Psoas muscle (tissue), 8 donors: ENCODE measurements around the gene ZBP1. TPM values are rescaled to one million over a fixed set of nuclear protein-coding genes. Genes with fewer than 3 reads are reported as not detected.

Source experiments
- ATAC-seq, 4 donors: fragments of 200-7000 bp; cut with Tn5 transposase; one replicate each; pipeline ENCODE4 v1.9.1; 2020; ENCODE audit warnings: moderate library complexity in 3 of 4, mild to moderate bottlenecking in 2 of 4
- DNase-seq, 2 donors: peaks; one replicate each; pipeline ENCODE4 v3.0.0-alpha.2; 2020
- H3K27ac ChIP-seq: fragments of 200-600 bp; one replicate; pipeline ENCODE4 v1.8.0; 2022
- H3K27me3 ChIP-seq, 3 donors: fragments of 200-600 bp in 1 of 3; one replicate each; pipeline versions ENCODE4 v1.6.1 to v1.8.0; 2013 to 2022; ENCODE audit warnings: low read length in 2 of 3, mild to moderate bottlenecking in 2 of 3, moderate library complexity in 1 of 3; ENCODE audit not compliant: insufficient read depth in 3 of 3
- H3K36me3 ChIP-seq, 2 donors: fragments of 200-600 bp in 1 of 2; one replicate each; pipeline versions ENCODE4 v1.6.1 to v1.8.0; 2013 to 2022; ENCODE audit warnings: low read depth in 1 of 2, mild to moderate bottlenecking in 1 of 2, moderate library complexity in 1 of 2; ENCODE audit not compliant: insufficient read depth in 1 of 2
- H3K4me1 ChIP-seq: fragments of 200-600 bp; one replicate; pipeline ENCODE4 v1.8.0; 2022
- H3K4me3 ChIP-seq: fragments of 200-600 bp; one replicate; pipeline ENCODE4 v1.8.0; 2022; ENCODE audit warnings: mild to moderate bottlenecking
- H3K9me3 ChIP-seq: fragments of 200-600 bp; one replicate; pipeline ENCODE4 v1.8.0; 2022
- WGBS, 3 donors: extraction: QIAGEN DNeasy Blood & Tissue Kit; methylation state at CpG; one replicate each; pipeline versions ENCODE4 v1.1.6 to v1.1.7; 2013; 5-methylcytosine and 5-hydroxymethylcytosine counted together
- intact Hi-C, 2 donors: fragments of 100-400 bp; cut with DNase I; formaldehyde crosslinking; loops; one replicate each; pipeline versions ENCODE4 v1.11.0 to v1.14.2; 2022
- polyA plus RNA-seq, 3 donors: library from polyadenylated mRNA; stranded (reverse); fragments of 200-250 nt; gene quantifications; one replicate each; pipeline ENCODE4 v1.2.3, GENCODE V29; 2013
- total RNA-seq, 4 donors: library from RNA; stranded (reverse); fragmentation: NEBNext Ultra II Directional in 2 of 4; extraction: Animal tissue kit (Norgen Biotek cat#: 25700) in 2 of 4; gene quantifications; one replicate each; pipeline versions ENCODE4 v1.2.1 to v1.2.4, GENCODE V29; 2021 to 2023
- TF ChIP-seq, protein P1 (sequence below): fragments of 200-600 bp; IDR thresholded peaks from one replicate; pipeline ENCODE4 v1.8.0; 2022; ENCODE audit warnings: antibody characterized with exemption
- donor health status: healthy with polysubstance abuse.
- donor health status: DM: no; HTN: no; CAD: no; lungs with moderate emphysema.
- donor health status: Bipolar disorder and iron deficiency.
- donor health status: healthy.
- donor health status: DM: yes; HTN: yes; CAD: no.
- donor health status: DM: no; HTN: no; CAD: no.
- donor health status: DM: no; HTN: no; CAD: no.
- donor health status: DM: yes; HTN: yes; CAD: no.

The ZBP1 gene
- total and polyA plus RNA-seq, 7 donors, result 0.07 to 0.50 (median 0.20) TPM; not detected in 2

- WGBS, 3 donors, result 70 to 83% (median 75%) methylated on average over 22 of the region's 22 CpGs
- H3K4me1 ChIP-seq, result no peaks in the 10 kb centered on the region
- no peak for ATAC-seq
These were observed 27.7 kb downstream of the ZBP1 start for GRCh38 chr20:57592263-57593092.

GRCh38 chr20:57591289-57592229 is 28.7 kb downstream of the ZBP1 start:
- Histone ChIP-seq H3K9me3 (no peaks in the 10 kb centered on the region), H3K36me3 (no peaks in the 10 kb centered on the region), H3K27me3 (no peaks in the 10 kb centered on the region), H3K4me1 (no peaks in the 10 kb centered on the region), H3K4me3 (no peak overlapping the region), H3K27ac (no peak overlapping the region)
- DNase-seq, result peak in 1 of 2 donors; percentile 35
- TF ChIP-seq, protein P1, sequence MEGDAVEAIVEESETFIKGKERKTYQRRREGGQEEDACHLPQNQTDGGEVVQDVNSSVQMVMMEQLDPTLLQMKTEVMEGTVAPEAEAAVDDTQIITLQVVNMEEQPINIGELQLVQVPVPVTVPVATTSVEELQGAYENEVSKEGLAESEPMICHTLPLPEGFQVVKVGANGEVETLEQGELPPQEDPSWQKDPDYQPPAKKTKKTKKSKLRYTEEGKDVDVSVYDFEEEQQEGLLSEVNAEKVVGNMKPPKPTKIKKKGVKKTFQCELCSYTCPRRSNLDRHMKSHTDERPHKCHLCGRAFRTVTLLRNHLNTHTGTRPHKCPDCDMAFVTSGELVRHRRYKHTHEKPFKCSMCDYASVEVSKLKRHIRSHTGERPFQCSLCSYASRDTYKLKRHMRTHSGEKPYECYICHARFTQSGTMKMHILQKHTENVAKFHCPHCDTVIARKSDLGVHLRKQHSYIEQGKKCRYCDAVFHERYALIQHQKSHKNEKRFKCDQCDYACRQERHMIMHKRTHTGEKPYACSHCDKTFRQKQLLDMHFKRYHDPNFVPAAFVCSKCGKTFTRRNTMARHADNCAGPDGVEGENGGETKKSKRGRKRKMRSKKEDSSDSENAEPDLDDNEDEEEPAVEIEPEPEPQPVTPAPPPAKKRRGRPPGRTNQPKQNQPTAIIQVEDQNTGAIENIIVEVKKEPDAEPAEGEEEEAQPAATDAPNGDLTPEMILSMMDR, result no peak
- ATAC-seq, result no peak
- 81 to 86% (median 86%) methylated on average over 13 to 15 of the region's 15 CpGs for WGBS, 3 donors
- intact Hi-C loops, result loop anchor here (2.0 to 10.0 kb wide), 3 partner anchors 77 to 217 kb away; no protein-coding TSS in a partner anchor

More at GRCh38 chr20:57592263-57593092, 27.7 kb downstream of the ZBP1 start:
- Histone ChIP-seq H3K27ac (no peak overlapping the region), H3K27me3 (no peaks in the 10 kb centered on the region), H3K36me3 (no peaks in the 10 kb centered on the region), H3K4me3 (no peak overlapping the region), H3K9me3 (no peaks in the 10 kb centered on the region)
- intact Hi-C loops, result loop anchor here (2.0 to 10.0 kb wide), 3 partner anchors 78 to 218 kb away; no protein-coding TSS in a partner anchor
- TF ChIP-seq, protein P1, result no peak
- DNase-seq, result peak in 1 of 2 donors; percentile 40

DNA sequence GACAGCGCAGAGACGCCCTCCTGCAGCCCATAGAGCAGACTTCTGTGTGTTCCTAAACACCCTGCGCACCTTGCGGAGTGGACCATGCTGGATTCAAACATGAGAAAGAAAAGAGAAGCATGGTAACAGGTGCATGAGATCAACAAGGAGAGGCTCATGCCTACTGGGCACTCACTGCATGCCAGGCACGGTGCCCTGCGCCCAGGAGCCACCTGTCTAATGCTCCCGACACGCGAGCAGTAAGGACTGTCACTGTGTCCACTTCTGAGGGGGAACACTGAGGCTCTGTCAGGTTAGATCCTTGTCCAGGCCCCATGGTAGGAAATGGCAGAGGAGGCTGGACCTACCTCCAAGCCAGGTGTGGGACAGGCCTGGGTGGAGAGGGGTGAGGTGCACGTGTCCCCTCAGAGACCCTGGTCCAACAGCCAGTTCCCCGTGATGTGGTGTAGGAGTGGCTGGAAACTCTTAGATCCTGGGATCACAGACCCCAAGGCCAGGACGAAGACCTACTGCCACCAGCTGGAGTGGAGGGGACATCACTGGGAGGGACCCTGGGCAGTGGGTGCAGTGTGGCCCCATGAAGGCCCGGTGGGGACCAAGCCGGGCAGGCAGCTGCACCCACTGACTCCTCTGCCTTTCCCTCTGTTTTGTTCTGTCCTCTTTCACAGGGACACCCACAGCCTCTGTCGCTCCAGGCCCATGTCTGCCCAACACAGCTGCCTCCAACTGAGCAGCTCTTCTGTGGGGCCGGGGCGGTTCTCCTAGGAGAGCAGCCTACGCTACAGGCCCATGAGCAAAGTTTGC is 29.5 kb downstream of the ZBP1 start:
- intact Hi-C loops, result loop anchor here in 1 of 2 donors (10.0 kb wide), 1 partner anchor 216 kb away; no protein-coding TSS in a partner anchor
- H3K9me3 ChIP-seq, result no peaks in the 10 kb centered on the region
- TF ChIP-seq, protein P1, result no peak
- peaks cover 0 to 1% (median 0%) of the 10 kb centered on the region in 3 donors for H3K27me3 ChIP-seq
- H3K4me1 ChIP-seq, result no peaks in the 10 kb centered on the region
- DNase-seq, result no peak
- no peak overlapping the region for H3K4me3 ChIP-seq
- H3K27ac ChIP-seq, result no peak overlapping the region
- H3K36me3 ChIP-seq, result no peaks in the 10 kb centered on the region
- ATAC-seq, result no peak
- WGBS, 3 donors, result 82 to 87% (median 84%) methylated on average over 18 of the region's 18 CpGs
